SH-SY5Y (cell line): ENCODE measurements around the gene DIP2C.

Source experiments
- GATA2 ChIP-seq: IDR thresholded peaks from 2 replicates; pipeline ENCODE4 v1.6.1; 2011; ENCODE audit warnings: mild to moderate bottlenecking, low read depth, low read length
- GATA3 ChIP-seq: IDR thresholded peaks from 2 replicates; pipeline ENCODE4 v1.6.1; 2011; ENCODE audit warnings: low read depth, mild to moderate bottlenecking, low read length, moderate library complexity

The DIP2C gene

GRCh38 chr10:613271-614138 lies 76.0 kb downstream of the DIP2C start:
- TF ChIP-seq GATA3, result no peak
- TF ChIP-seq GATA2, result no peak

GRCh38 chr10:612696-613095 lies 76.8 kb downstream of the DIP2C start:
- TF ChIP-seq GATA2 (no peak), GATA3 (no peak)

DNA sequence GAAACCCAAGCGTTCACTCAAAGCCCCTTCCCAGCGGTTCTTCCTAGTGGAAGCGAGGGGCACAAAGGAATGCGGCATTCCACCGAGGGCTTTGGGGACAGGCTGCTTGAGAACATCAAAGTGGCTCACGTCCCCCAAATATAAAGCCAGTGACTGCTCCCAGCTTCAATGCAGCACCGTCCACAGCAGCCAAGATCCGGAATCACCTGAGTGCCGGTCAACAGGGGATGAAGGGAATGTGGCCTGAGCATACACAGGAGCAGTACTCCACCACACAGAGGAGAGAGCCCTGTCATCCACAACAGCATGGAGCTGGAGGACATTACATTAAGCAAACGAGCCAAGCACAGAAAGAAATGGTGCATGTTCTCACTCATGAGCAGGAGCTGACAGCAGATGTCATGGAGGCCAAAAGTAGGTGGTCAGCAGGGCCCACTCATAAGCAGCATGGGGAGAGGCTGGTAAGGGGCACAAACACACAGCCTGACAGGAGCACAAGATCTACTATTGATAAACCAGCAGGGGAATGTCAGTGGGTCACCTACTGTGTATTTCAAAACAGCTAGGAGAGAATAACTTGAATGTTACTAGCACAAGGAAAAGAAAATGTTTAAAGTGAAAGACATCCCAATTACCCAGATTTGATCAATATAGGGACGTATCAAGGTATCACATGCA lies 79.5 kb downstream of the DIP2C start:
- TF ChIP-seq GATA3 (no peak), GATA2 (no peak)

DNA sequence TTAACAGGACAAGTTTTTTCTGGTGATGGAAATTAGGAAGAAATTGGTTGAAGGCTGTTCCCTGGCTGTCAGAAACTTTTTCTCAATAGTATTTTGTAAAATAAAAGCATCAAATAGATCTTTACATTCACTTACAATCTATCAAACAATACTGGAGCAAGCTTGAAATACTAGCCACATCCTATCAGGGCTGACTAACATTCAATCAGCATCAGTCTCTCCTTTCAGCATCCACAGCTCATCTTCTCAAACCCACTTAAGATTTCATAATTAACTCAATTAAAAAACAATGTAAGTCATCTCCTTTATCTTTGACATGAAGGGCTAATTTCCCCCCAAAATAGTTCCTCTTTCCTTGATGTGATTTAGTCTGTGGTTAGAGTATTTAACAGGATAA lies 80.2 kb downstream of the DIP2C start:
- TF ChIP-seq GATA3 (no peak), GATA2 (no peak)

- TF ChIP-seq GATA3 (no peak), GATA2 (no peak)
These were observed 80.9 kb downstream of the DIP2C start for GRCh38 chr10:608331-609261.

- no peak for TF ChIP-seq GATA3
- TF ChIP-seq GATA2, result no peak
These were observed 81.8 kb downstream of the DIP2C start for GRCh38 chr10:607545-608185.

- TF ChIP-seq GATA2, result no peak
- no peak for TF ChIP-seq GATA3
These were observed 82.5 kb downstream of the DIP2C start for GRCh38 chr10:606762-607544.

- TF ChIP-seq GATA2 (no peak), GATA3 (no peak)
These were observed 83.7 kb downstream of the DIP2C start for GRCh38 chr10:605632-606325.

GRCh38 chr10:604716-605631 lies 84.5 kb downstream of the DIP2C start:
- TF ChIP-seq GATA3 (no peak), GATA2 (no peak)

- no peak for TF ChIP-seq GATA2
- TF ChIP-seq GATA3, result no peak
These were observed 85.7 kb downstream of the DIP2C start for GRCh38 chr10:603745-604144.

GRCh38 chr10:602391-603005 lies 87.0 kb downstream of the DIP2C start:
- no peak for TF ChIP-seq GATA2
- TF ChIP-seq GATA3, result no peak

DNA sequence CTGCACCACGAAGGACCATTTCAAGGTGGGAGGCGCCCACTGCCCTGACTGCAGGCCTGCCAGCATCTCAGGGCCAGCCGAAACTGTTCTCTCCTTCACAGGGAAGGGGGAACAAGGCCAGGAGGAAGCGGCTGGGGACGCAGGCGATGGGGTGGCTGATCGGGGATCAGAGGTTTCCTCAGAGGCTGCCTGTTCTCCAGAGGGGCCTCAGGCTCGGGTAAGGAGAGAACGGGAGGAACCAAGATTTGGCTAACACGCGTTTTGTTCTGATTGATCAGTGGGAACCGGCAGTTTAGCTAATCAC lies 87.9 kb downstream of the DIP2C start:
- TF ChIP-seq GATA2 (no peak), GATA3 (no peak)
